Mucosa of stomach (tissue), 1 donor: ENCODE measurements around the gene HOXA11.

Experiments
- H3K27me3 ChIP-seq: one replicate; pipeline ENCODE4 v1.7.0; 2013; ENCODE audit warnings: mild to moderate bottlenecking, low read length; ENCODE audit not compliant: control insufficient read depth, insufficient read depth
- H3K36me3 ChIP-seq: one replicate; pipeline ENCODE4 v1.7.0; 2013; ENCODE audit warnings: low read length; ENCODE audit not compliant: control insufficient read depth, insufficient read depth
- H3K4me1 ChIP-seq: one replicate; pipeline ENCODE4 v1.7.0; 2013; ENCODE audit warnings: mild to moderate bottlenecking, low read length; ENCODE audit not compliant: control insufficient read depth, insufficient read depth
- H3K4me3 ChIP-seq: one replicate; pipeline ENCODE4 v1.7.0; 2013; ENCODE audit warnings: low read length
- H3K9ac ChIP-seq: one replicate; pipeline ENCODE4 v1.7.0; 2013; ENCODE audit warnings: mild to moderate bottlenecking, low read length, moderate library complexity
- H3K9me3 ChIP-seq: one replicate; pipeline ENCODE4 v1.7.0; 2013; ENCODE audit warnings: mild to moderate bottlenecking, low read length, moderate library complexity; ENCODE audit not compliant: control insufficient read depth
- donor health status: Pancreatic carcinoma.

The HOXA11 gene

GRCh38 chr7:27188386-27189294, 3.6 kb upstream of the HOXA11 start:
- Histone ChIP-seq H3K9me3 (no peaks in the 10 kb centered on the region), H3K4me3 (no peak overlapping the region), H3K36me3 (no peaks in the 10 kb centered on the region), H3K4me1 (peaks cover 40% of the 10 kb centered on the region), H3K9ac (no peak overlapping the region), H3K27me3 (peaks cover 98% of the 10 kb centered on the region)

- Histone ChIP-seq H3K36me3 (no peaks in the 10 kb centered on the region), H3K27me3 (peaks cover 98% of the 10 kb centered on the region), H3K9me3 (no peaks in the 10 kb centered on the region), H3K4me3 (no peak overlapping the region), H3K9ac (no peak overlapping the region), H3K4me1 (peaks cover 40% of the 10 kb centered on the region)
Measured at GRCh38 chr7:27187475-27188385, 2.7 kb upstream of the HOXA11 start.

GRCh38 chr7:27186668-27187474, 1.8 kb upstream of the HOXA11 start:
- Histone ChIP-seq H3K36me3 (no peaks in the 10 kb centered on the region), H3K4me1 (peaks cover 35% of the 10 kb centered on the region), H3K4me3 (no peak overlapping the region), H3K9ac (no peak overlapping the region), H3K27me3 (peaks cover 98% of the 10 kb centered on the region), H3K9me3 (no peaks in the 10 kb centered on the region)

GRCh38 chr7:27185854-27186667, 1.0 kb upstream of the HOXA11 start:
- peaks cover 32% of the 10 kb centered on the region for H3K4me1 ChIP-seq
- H3K36me3 ChIP-seq: no peaks in the 10 kb centered on the region
- H3K9ac ChIP-seq: no peak overlapping the region
- peaks cover 96% of the 10 kb centered on the region for H3K27me3 ChIP-seq
- no peak overlapping the region for H3K4me3 ChIP-seq
- H3K9me3 ChIP-seq: no peaks in the 10 kb centered on the region

GRCh38 chr7:27184337-27185012, 557 bp downstream of the HOXA11 start:
- Histone ChIP-seq H3K9me3 (no peaks in the 10 kb centered on the region), H3K27me3 (peaks cover 96% of the 10 kb centered on the region), H3K4me3 (no peak overlapping the region), H3K36me3 (no peaks in the 10 kb centered on the region), H3K9ac (no peak overlapping the region), H3K4me1 (peaks cover 38% of the 10 kb centered on the region)

- H3K4me3 ChIP-seq: no peak overlapping the region
- no peaks in the 10 kb centered on the region for H3K9me3 ChIP-seq
- no peaks in the 10 kb centered on the region for H3K36me3 ChIP-seq
- no peak overlapping the region for H3K9ac ChIP-seq
- H3K27me3 ChIP-seq: peaks cover 96% of the 10 kb centered on the region
- peaks cover 38% of the 10 kb centered on the region for H3K4me1 ChIP-seq
Measured at GRCh38 chr7:27183682-27184336, 1.2 kb downstream of the HOXA11 start.

- Histone ChIP-seq H3K4me1 (peaks cover 30% of the 10 kb centered on the region), H3K9ac (no peak overlapping the region), H3K27me3 (peaks cover 96% of the 10 kb centered on the region), H3K36me3 (no peaks in the 10 kb centered on the region), H3K4me3 (no peak overlapping the region), H3K9me3 (no peaks in the 10 kb centered on the region)
Measured at GRCh38 chr7:27182861-27183681, 2.0 kb downstream of the HOXA11 start.

GRCh38 chr7:27182285-27182841, 2.7 kb downstream of the HOXA11 start:
- Histone ChIP-seq H3K9me3 (no peaks in the 10 kb centered on the region), H3K9ac (no peak overlapping the region), H3K27me3 (peaks cover 96% of the 10 kb centered on the region), H3K4me1 (peaks cover 24% of the 10 kb centered on the region), H3K4me3 (no peak overlapping the region), H3K36me3 (no peaks in the 10 kb centered on the region)

- H3K9ac ChIP-seq: no peak overlapping the region
- peaks cover 24% of the 10 kb centered on the region for H3K4me1 ChIP-seq
- H3K9me3 ChIP-seq: no peaks in the 10 kb centered on the region
- H3K36me3 ChIP-seq: no peaks in the 10 kb centered on the region
- peaks cover 96% of the 10 kb centered on the region for H3K27me3 ChIP-seq
- H3K4me3 ChIP-seq: no peak overlapping the region
Measured at GRCh38 chr7:27181795-27182275, 3.2 kb downstream of the HOXA11 start.
